K562 (cell line): Measurements from ENCODE around the gene RRAS. TPM values are rescaled to one million over a fixed set of nuclear protein-coding genes. Genes with fewer than 3 reads are reported as not detected.

ENCODE experiments used
- ATF6 ChIP-seq: sonication (generic); formaldehyde crosslinking; IDR thresholded peaks from 2 replicates; pipeline ENCODE4 v1.4.0; 2020; ENCODE audit warnings: mild to moderate bottlenecking, missing genetic modification reagents
- BMI1 ChIP-seq: fragments of 150-350 bp; IDR thresholded peaks from 2 replicates; pipeline ENCODE4 v1.6.1; 2014; ENCODE audit warnings: low read length
- DEAF1 ChIP-seq: fragments of 450-650 bp; formaldehyde crosslinking; IDR thresholded peaks from 2 replicates; pipeline ENCODE4 v1.4.0; 2020; ENCODE audit warnings: mild to moderate bottlenecking, moderate library complexity
- E2F3 ChIP-seq: fragments of 250-450 bp; sonication (Bioruptor Pico); IDR thresholded peaks from 2 replicates; pipeline ENCODE4 v1.4.0; 2020; ENCODE audit warnings: mild to moderate bottlenecking
- EP300 ChIP-seq: IDR thresholded peaks from 2 replicates; pipeline ENCODE4 v1.6.1; 2012; ENCODE audit warnings: low read length, improper control_type of control experiment
- GABPA ChIP-seq: fragments of 200-800 bp; sonication (Bioruptor generic); conservative IDR thresholded peaks from 2 replicates; pipeline ENCODE4 v1.6.1; 2016; ENCODE audit warnings: low read depth, missing genetic modification characterization, missing compliant biosample characterization
- GTF2B ChIP-seq: IDR thresholded peaks from 2 replicates; pipeline ENCODE4 v1.6.1; 2011; ENCODE audit not compliant: insufficient read length; ENCODE audit errors: extremely low read depth
- GTF2F1 ChIP-seq: IDR thresholded peaks from 2 replicates; pipeline ENCODE4 v1.6.1; 2011; ENCODE audit warnings: low read depth, low read length, improper control_type of control experiment
- HLTF ChIP-seq: fragments of 450-650 bp; IDR thresholded peaks from 2 replicates; pipeline ENCODE4 v1.6.1; 2016
- HMG20A ChIP-seq: fragments of 450-650 bp; formaldehyde crosslinking; conservative IDR thresholded peaks from 2 replicates; pipeline ENCODE4 v1.4.0; 2020; ENCODE audit warnings: mild to moderate bottlenecking, mixed read lengths
- MCM7 ChIP-seq, 2 experiments: fragments of 450-650 bp; IDR thresholded peaks; 2 replicates each; pipeline ENCODE4 v1.6.1; 2016 to 2018
- NFE2 ChIP-seq: IDR thresholded peaks from 2 replicates; pipeline ENCODE4 v1.6.1; 2014; ENCODE audit warnings: antibody characterized with exemption, low read depth
- RBM15 ChIP-seq: fragments of 200-400 bp; formaldehyde crosslinking; IDR thresholded peaks from 2 replicates; pipeline ENCODE4 v1.6.1; 2018; ENCODE audit warnings: mild to moderate bottlenecking, low read length, moderate library complexity; ENCODE audit not compliant: insufficient read depth
- SAFB ChIP-seq: fragments of 200-400 bp; formaldehyde crosslinking; IDR thresholded peaks from 2 replicates; pipeline ENCODE4 v1.6.1; 2017; ENCODE audit warnings: low read depth, low read length, borderline replicate concordance
- TFAP4 ChIP-seq: sonication (generic); formaldehyde crosslinking; IDR thresholded peaks from 2 replicates; pipeline ENCODE4 v1.8.0; 2022; ENCODE audit warnings: missing genetic modification reagents, mild to moderate bottlenecking, moderate library complexity, borderline replicate concordance
- ZBTB43 ChIP-seq: sonication (generic); formaldehyde crosslinking; IDR thresholded peaks from 2 replicates; pipeline ENCODE4 v1.8.0; 2023; ENCODE audit warnings: mild to moderate bottlenecking, missing genetic modification reagents
- ZBTB9 ChIP-seq: fragments of 450-650 bp; formaldehyde crosslinking; IDR thresholded peaks from 2 replicates; pipeline ENCODE4 v1.4.0; 2020; ENCODE audit warnings: mild to moderate bottlenecking, moderate library complexity
- ZNF347 ChIP-seq: fragments of 450-650 bp; formaldehyde crosslinking; IDR thresholded peaks from 2 replicates; pipeline ENCODE4 v1.4.0; 2020; ENCODE audit warnings: low read depth, mild to moderate bottlenecking, moderate library complexity
- ZNF354B ChIP-seq: fragments of 250-450 bp; sonication (Bioruptor Pico); IDR thresholded peaks from 2 replicates; pipeline ENCODE4 v1.4.0; 2020
- ZSCAN32 ChIP-seq: fragments of 450-650 bp; formaldehyde crosslinking; IDR thresholded peaks from 2 replicates; pipeline ENCODE4 v1.4.0; 2020; ENCODE audit warnings: mild to moderate bottlenecking, moderate library complexity
- polyA plus RNA-seq, 8 experiments: library from polyadenylated mRNA; depleted of rRNA in 4 of 8; stranded (reverse) in 5 of 8; unstranded in 3 of 8; fragments of >200 nt; fragmentation: Nextera tagmentation in 2 of 8; fragmentation: Illumina TruSeq in 1 of 8; extraction: Ambion mirVana in 2 of 8; extraction: Trizol in 1 of 8; gene quantifications; 2 replicates each; pipeline versions ENCODE4 v1.2.1 to v1.2.3, GENCODE V29; 2011 to 2014; ENCODE audit warnings: inconsistent platforms in 1 of 8, missing spikeins in 1 of 8
- total RNA-seq, 7 experiments: library from RNA; depleted of rRNA in 6 of 7; stranded (reverse); fragments of >200 nt in 6 of 7; fragmentation: Illumina TruSeq in 2 of 7; extraction: Trizol in 2 of 7; gene quantifications; 2 replicates each; pipeline versions ENCODE4 v1.2.1 to v1.2.3, GENCODE V29; 2011 to 2021; ENCODE audit warnings: low replicate concordance in 1 of 7

RRAS gene
- total and polyA plus RNA-seq, 9 of the 15 experiments (the other 6 are each of a cell fraction or from before 2014, with no cell fraction given), result 0.70 to 17.3 (median 8.2) TPM

GRCh38 chr19:49680421-49681351, 40.7 kb upstream of the RRAS start (continued):
- TF ChIP-seq GABPA (tag) (no peak), NFE2 (no peak), RBM15 (no peak), SAFB (no peak), GTF2F1 (no peak), MCM7 (IDR thresholded peaks at IDR 0.05) (no peak), ATF6 (CRISPR knock-in tag) (0 out of 2 replicates have a peak, but pooled peaks have one; percentile 30), DEAF1 (CRISPR knock-in tag) (peak; percentile 65; the same call in 1 of the 2 replicates), TFAP4 (peak; percentile 76; the same call in 1 of the 2 replicates), ZSCAN32 (CRISPR knock-in tag) (no peak), ZBTB43 (CRISPR knock-in tag) (no peak), ZNF354B (CRISPR knock-in tag) (no peak), ZBTB9 (CRISPR knock-in tag) (no peak), E2F3 (CRISPR knock-in tag) (no peak), GTF2B (no peak), HMG20A (no peak), EP300 (no peak; the same call in 1 of the 2 replicates), HLTF (no peak), BMI1 (no peak), ZNF347 (CRISPR knock-in tag) (no peak)
